ENCODE data around the gene VSNL1.

DNA sequence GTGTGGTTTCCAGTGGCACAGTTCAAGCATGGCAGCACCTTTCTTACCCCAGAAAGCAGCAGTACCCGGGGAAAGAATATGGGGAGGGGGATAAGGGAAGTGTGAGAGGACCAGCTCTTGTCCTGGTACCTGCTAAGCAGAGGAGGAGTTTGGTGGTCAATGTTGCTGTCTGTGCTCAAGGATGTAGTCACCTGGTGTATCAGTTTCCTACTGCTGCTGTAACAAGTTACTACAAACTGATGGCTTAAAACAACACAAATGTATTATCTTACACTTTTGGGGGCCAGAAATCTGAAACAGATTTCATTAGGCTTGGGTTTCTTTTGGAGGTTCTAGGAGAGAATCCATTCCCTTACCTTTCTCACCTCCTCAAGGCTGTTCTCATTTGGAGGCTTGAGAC lies 77.5 kb downstream of the VSNL1 start:
- TF ChIP-seq, protein P1, sequence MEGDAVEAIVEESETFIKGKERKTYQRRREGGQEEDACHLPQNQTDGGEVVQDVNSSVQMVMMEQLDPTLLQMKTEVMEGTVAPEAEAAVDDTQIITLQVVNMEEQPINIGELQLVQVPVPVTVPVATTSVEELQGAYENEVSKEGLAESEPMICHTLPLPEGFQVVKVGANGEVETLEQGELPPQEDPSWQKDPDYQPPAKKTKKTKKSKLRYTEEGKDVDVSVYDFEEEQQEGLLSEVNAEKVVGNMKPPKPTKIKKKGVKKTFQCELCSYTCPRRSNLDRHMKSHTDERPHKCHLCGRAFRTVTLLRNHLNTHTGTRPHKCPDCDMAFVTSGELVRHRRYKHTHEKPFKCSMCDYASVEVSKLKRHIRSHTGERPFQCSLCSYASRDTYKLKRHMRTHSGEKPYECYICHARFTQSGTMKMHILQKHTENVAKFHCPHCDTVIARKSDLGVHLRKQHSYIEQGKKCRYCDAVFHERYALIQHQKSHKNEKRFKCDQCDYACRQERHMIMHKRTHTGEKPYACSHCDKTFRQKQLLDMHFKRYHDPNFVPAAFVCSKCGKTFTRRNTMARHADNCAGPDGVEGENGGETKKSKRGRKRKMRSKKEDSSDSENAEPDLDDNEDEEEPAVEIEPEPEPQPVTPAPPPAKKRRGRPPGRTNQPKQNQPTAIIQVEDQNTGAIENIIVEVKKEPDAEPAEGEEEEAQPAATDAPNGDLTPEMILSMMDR (conservative IDR thresholded peaks at IDR 0.05), result no peak
- TF ChIP-seq ZFX (IDR thresholded peaks at IDR 0.05), result no peak

All from C4-2B (cell line).